ES-I3 (cell line): Measurements from ENCODE around the gene CACNA1C.

Experiments used
- H3K36me3 ChIP-seq: 2 replicates; pipeline ENCODE4 v1.6.1; 2013; ENCODE audit warnings: mild to moderate bottlenecking, low read length, control low read depth, moderate library complexity; ENCODE audit not compliant: insufficient read depth
- H3K4me1 ChIP-seq: 2 replicates; pipeline ENCODE4 v1.6.1; 2013; ENCODE audit warnings: mild to moderate bottlenecking, control low read depth, low read length; ENCODE audit not compliant: insufficient read depth
- H3K9ac ChIP-seq: 2 replicates; pipeline ENCODE4 v1.6.1; 2013; ENCODE audit warnings: low read depth, mild to moderate bottlenecking, low read length, moderate library complexity
- H3K9me3 ChIP-seq: 2 replicates; pipeline ENCODE4 v1.6.1; 2013; ENCODE audit warnings: mild to moderate bottlenecking, low read length, moderate library complexity; ENCODE audit not compliant: control insufficient read depth, insufficient read depth

The CACNA1C gene

GRCh38 chr12:2456122-2456812, 403.5 kb downstream of the CACNA1C start:
- Histone ChIP-seq H3K4me1 (no peaks in the 10 kb centered on the region), H3K9me3 (no peaks in the 10 kb centered on the region), H3K36me3 (no peaks in the 10 kb centered on the region), H3K9ac (no peak overlapping the region)

GRCh38 chr12:2456813-2457186, 404.0 kb downstream of the CACNA1C start:
- H3K9me3 ChIP-seq, result no peaks in the 10 kb centered on the region

GRCh38 chr12:2457215-2457932, 404.6 kb downstream of the CACNA1C start:
- H3K9ac ChIP-seq, result no peak overlapping the region
- H3K9me3 ChIP-seq, result no peaks in the 10 kb centered on the region
- H3K36me3 ChIP-seq, result no peaks in the 10 kb centered on the region
- H3K4me1 ChIP-seq, result no peaks in the 10 kb centered on the region

More at GRCh38 chr12:2456813-2457186, 404.0 kb downstream of the CACNA1C start:
- Histone ChIP-seq H3K36me3 (no peaks in the 10 kb centered on the region), H3K4me1 (no peaks in the 10 kb centered on the region), H3K9ac (no peak overlapping the region)

GRCh38 chr12:2457933-2458414, 405.2 kb downstream of the CACNA1C start:
- no peak overlapping the region for H3K9ac ChIP-seq
- no peaks in the 10 kb centered on the region for H3K36me3 ChIP-seq
- no peaks in the 10 kb centered on the region for H3K9me3 ChIP-seq
- H3K4me1 ChIP-seq, result no peaks in the 10 kb centered on the region

GRCh38 chr12:2460051-2460670, 407.4 kb downstream of the CACNA1C start:
- H3K9ac ChIP-seq, result no peak overlapping the region
- H3K9me3 ChIP-seq, result no peaks in the 10 kb centered on the region
- H3K4me1 ChIP-seq, result no peaks in the 10 kb centered on the region
- H3K36me3 ChIP-seq, result no peaks in the 10 kb centered on the region

- no peaks in the 10 kb centered on the region for H3K36me3 ChIP-seq
- no peaks in the 10 kb centered on the region for H3K9me3 ChIP-seq
- H3K4me1 ChIP-seq, result no peaks in the 10 kb centered on the region
- no peak overlapping the region for H3K9ac ChIP-seq
These were observed 408.3 kb downstream of the CACNA1C start for GRCh38 chr12:2461046-2461445.

- no peaks in the 10 kb centered on the region for H3K4me1 ChIP-seq
- no peaks in the 10 kb centered on the region for H3K36me3 ChIP-seq
- H3K9ac ChIP-seq, result no peak overlapping the region
- H3K9me3 ChIP-seq, result no peaks in the 10 kb centered on the region
These were observed 408.9 kb downstream of the CACNA1C start for GRCh38 chr12:2461645-2462044.

- no peak overlapping the region for H3K9ac ChIP-seq
- no peaks in the 10 kb centered on the region for H3K4me1 ChIP-seq
- no peaks in the 10 kb centered on the region for H3K9me3 ChIP-seq
- H3K36me3 ChIP-seq, result no peaks in the 10 kb centered on the region
These were observed 409.3 kb downstream of the CACNA1C start for GRCh38 chr12:2462087-2462486.

GRCh38 chr12:2463719-2464118, 410.9 kb downstream of the CACNA1C start:
- H3K4me1 ChIP-seq, result no peaks in the 10 kb centered on the region
- H3K9me3 ChIP-seq, result no peaks in the 10 kb centered on the region
- H3K9ac ChIP-seq, result no peak overlapping the region
- H3K36me3 ChIP-seq, result no peaks in the 10 kb centered on the region

GRCh38 chr12:2465681-2466080, 412.9 kb downstream of the CACNA1C start:
- no peak overlapping the region for H3K9ac ChIP-seq
- no peaks in the 10 kb centered on the region for H3K4me1 ChIP-seq
- no peaks in the 10 kb centered on the region for H3K9me3 ChIP-seq
- H3K36me3 ChIP-seq, result no peaks in the 10 kb centered on the region

GRCh38 chr12:2466211-2466610, 413.4 kb downstream of the CACNA1C start:
- Histone ChIP-seq H3K9me3 (no peaks in the 10 kb centered on the region), H3K4me1 (no peaks in the 10 kb centered on the region), H3K36me3 (no peaks in the 10 kb centered on the region), H3K9ac (no peak overlapping the region)

GRCh38 chr12:2467447-2468195, 414.8 kb downstream of the CACNA1C start:
- Histone ChIP-seq H3K9me3 (no peaks in the 10 kb centered on the region), H3K36me3 (no peaks in the 10 kb centered on the region), H3K4me1 (no peaks in the 10 kb centered on the region), H3K9ac (no peak overlapping the region)

GRCh38 chr12:2475984-2476383, 423.2 kb downstream of the CACNA1C start:
- no peaks in the 10 kb centered on the region for H3K36me3 ChIP-seq
- H3K9me3 ChIP-seq, result no peaks in the 10 kb centered on the region
- H3K4me1 ChIP-seq, result no peaks in the 10 kb centered on the region
- H3K9ac ChIP-seq, result no peak overlapping the region

- Histone ChIP-seq H3K36me3 (no peaks in the 10 kb centered on the region), H3K4me1 (no peaks in the 10 kb centered on the region), H3K9me3 (no peaks in the 10 kb centered on the region), H3K9ac (no peak overlapping the region)
These were observed 424.4 kb downstream of the CACNA1C start for GRCh38 chr12:2477009-2477766.
